H1 (cell line): ENCODE data around the gene KRTAP5-6. TPM values are rescaled to one million over a fixed set of nuclear protein-coding genes. Genes with fewer than 3 reads are reported as not detected.

Experiments used
- CTCF ChIA-PET: fragments of 300-600 bp; sonication (Branson Sonifier 250); formaldehyde crosslinking; loops from one replicate; lab custom pipeline; 2021; ENCODE audit not compliant: partially characterized antibody; lab: Charles Lee
- POLR2A ChIA-PET: fragments of 300-600 bp; sonication (Branson Sonifier 250); formaldehyde crosslinking; loops from one replicate; lab custom pipeline; 2021; ENCODE audit warnings: inconsistent platforms; ENCODE audit not compliant: partially characterized antibody; lab: Charles Lee
- DNase-seq, 2 experiments: peaks; one replicate each; pipeline versions ENCODE4 v3.0.0 to v3.0.0-alpha.2; 2010 to 2022; ENCODE audit warnings: low spot score in 2 of 2, low read depth in 1 of 2, mixed read lengths in 1 of 2
- FAIRE-seq: peaks from 2 replicates; lab custom pipeline; 2011; peaks lifted over from hg19 to GRCh38; lab: Jason Lieb, UNC
- H2AFZ ChIP-seq: 2 replicates; pipeline ENCODE4 v1.8.1; 2012; ENCODE audit warnings: low read length, inconsistent platforms
- H2AK5ac ChIP-seq: 2 replicates; pipeline ENCODE4 v1.6.1; 2013; ENCODE audit warnings: low read depth, low read length
- H2BK120ac ChIP-seq: replicated peaks from 2 replicates; pipeline ENCODE3; 2013; ENCODE audit warnings: low read depth, low read length, inconsistent platforms
- H2BK12ac ChIP-seq: 2 replicates; pipeline ENCODE4 v1.6.1; 2013; ENCODE audit warnings: low read depth, low read length
- H2BK15ac ChIP-seq: 2 replicates; pipeline ENCODE4 v1.6.1; 2013; ENCODE audit warnings: low read length
- H2BK20ac ChIP-seq: 2 replicates; pipeline ENCODE4 v1.6.1; 2013; ENCODE audit warnings: low read length
- H2BK5ac ChIP-seq: 2 replicates; pipeline ENCODE4 v1.6.1; 2013; ENCODE audit warnings: low read depth, low read length
- H3K14ac ChIP-seq: 2 replicates; pipeline ENCODE4 v1.6.1; 2013; ENCODE audit warnings: inconsistent platforms; ENCODE audit not compliant: insufficient read length
- H3K18ac ChIP-seq: 2 replicates; pipeline ENCODE4 v1.6.1; 2013; ENCODE audit warnings: low read length; ENCODE audit errors: extremely low read depth
- H3K23ac ChIP-seq: 2 replicates; pipeline ENCODE4 v1.6.1; 2013; ENCODE audit warnings: inconsistent platforms; ENCODE audit not compliant: insufficient read length
- H3K23me2 ChIP-seq: 2 replicates; pipeline ENCODE4 v1.6.1; 2013; ENCODE audit warnings: low read depth, low read length
- H3K27ac ChIP-seq: 2 replicates; pipeline ENCODE4 v1.6.1; 2011; ENCODE audit warnings: low read depth, low read length, inconsistent platforms
- H3K27me3 ChIP-seq, 4 experiments: replicated peaks in 1 of 4; 1 replicate in 1 of 4; 2 replicates in 3 of 4; pipeline versions ENCODE4 v1.6.1 to v1.8.1; 2011 to 2013; ENCODE audit warnings: low read length in 3 of 4, mild to moderate bottlenecking in 3 of 4, inconsistent platforms in 2 of 4, mixed read lengths in 2 of 4, moderate library complexity in 1 of 4; ENCODE audit not compliant: control insufficient read depth in 3 of 4, insufficient read depth in 3 of 4; ENCODE audit errors: extremely low read depth in 1 of 4
- H3K36me3 ChIP-seq, 4 experiments: 2 replicates each; pipeline versions ENCODE4 v1.6.1 to v1.8.1; 2011 to 2013; ENCODE audit warnings: mild to moderate bottlenecking in 4 of 4, low read length in 3 of 4, moderate library complexity in 2 of 4, control low read depth in 1 of 4, inconsistent platforms in 1 of 4; ENCODE audit not compliant: insufficient read depth in 4 of 4, control insufficient read depth in 2 of 4
- H3K4ac ChIP-seq: replicated peaks from 2 replicates; pipeline ENCODE3; 2013; ENCODE audit warnings: low read length, low read depth, mixed read lengths, inconsistent platforms; ENCODE audit not compliant: insufficient read length
- H3K4me1 ChIP-seq, 4 experiments: replicated peaks in 1 of 4; 1 replicate in 1 of 4; 2 replicates in 3 of 4; pipeline versions ENCODE4 v1.6.1 to v1.8.1; 2011 to 2013; ENCODE audit warnings: low read length in 3 of 4, inconsistent platforms in 2 of 4, mixed read lengths in 1 of 4; ENCODE audit not compliant: insufficient read depth in 4 of 4, control insufficient read depth in 3 of 4
- H3K4me2 ChIP-seq, 2 experiments: 2 replicates each; pipeline versions ENCODE4 v1.6.1 to v1.8.1; 2011 to 2013; ENCODE audit warnings: low read depth in 2 of 2, low read length in 2 of 2, control low read depth in 1 of 2, inconsistent platforms in 1 of 2, mild to moderate bottlenecking in 1 of 2; ENCODE audit not compliant: insufficient read depth in 1 of 2
- H3K4me3 ChIP-seq, 4 experiments: fragments of 200-600, 300-600 bp in 1 of 4; sonication (generic), shearing (Covaris generic), sonication (Bioruptor Twin) in 1 of 4; 2 replicates each; pipeline versions ENCODE4 v1.5.1 to v1.8.1; 2011 to 2016; ENCODE audit warnings: low read length in 4 of 4, low read depth in 3 of 4, control low read depth in 2 of 4, inconsistent platforms in 2 of 4, mild to moderate bottlenecking in 2 of 4, mixed read lengths in 1 of 4, moderate library complexity in 1 of 4; ENCODE audit not compliant: insufficient read depth in 2 of 4; ENCODE audit errors: extremely low read depth in 1 of 4
- H3K56ac ChIP-seq: replicated peaks from 2 replicates; pipeline ENCODE3; 2013; ENCODE audit warnings: low read depth, mild to moderate bottlenecking, mixed read lengths, low read length, inconsistent platforms; ENCODE audit not compliant: insufficient read length
- H3K79me1 ChIP-seq: 2 replicates; pipeline ENCODE4 v1.6.1; 2013; ENCODE audit warnings: low read depth, low read length, control low read depth
- H3K79me2 ChIP-seq, 2 experiments: 2 replicates each; pipeline versions ENCODE4 v1.6.1 to v1.8.1; 2012 to 2013; ENCODE audit warnings: low read length in 2 of 2, mild to moderate bottlenecking in 2 of 2, inconsistent platforms in 1 of 2; ENCODE audit not compliant: insufficient read depth in 2 of 2, control insufficient read depth in 1 of 2
- H3K9ac ChIP-seq, 4 experiments: replicated peaks in 1 of 4; 1 replicate in 1 of 4; 2 replicates in 3 of 4; pipeline versions ENCODE4 v1.6.1 to v1.8.1; 2011 to 2013; ENCODE audit warnings: low read depth in 3 of 4, low read length in 3 of 4, control low read depth in 2 of 4, mild to moderate bottlenecking in 2 of 4, moderate library complexity in 2 of 4, inconsistent platforms in 1 of 4; ENCODE audit errors: extremely low read depth in 1 of 4
- H3K9me3 ChIP-seq, 2 experiments: 2 replicates each; pipeline versions ENCODE4 v1.6.1 to v1.8.1; 2012 to 2013; ENCODE audit warnings: mild to moderate bottlenecking in 2 of 2, moderate library complexity in 2 of 2, control low read depth in 1 of 2, inconsistent platforms in 1 of 2, low read depth in 1 of 2, low read length in 1 of 2, mixed read lengths in 1 of 2; ENCODE audit not compliant: insufficient read depth in 2 of 2
- H4K20me1 ChIP-seq, 2 experiments: replicated peaks in 1 of 2; 2 replicates each; pipeline versions ENCODE3 to v1.8.1; 2011 to 2013; ENCODE audit warnings: inconsistent platforms in 2 of 2, low read length in 2 of 2, mild to moderate bottlenecking in 1 of 2; ENCODE audit not compliant: insufficient read depth in 2 of 2, control insufficient read depth in 1 of 2
- H4K5ac ChIP-seq: 2 replicates; pipeline ENCODE4 v1.6.1; 2013; ENCODE audit warnings: low read length, low read depth, mixed read lengths, inconsistent platforms; ENCODE audit not compliant: insufficient read length
- H4K8ac ChIP-seq: 2 replicates; pipeline ENCODE4 v1.8.0; 2013; ENCODE audit warnings: mild to moderate bottlenecking, moderate library complexity, low read length, inconsistent platforms; ENCODE audit not compliant: insufficient read depth; ENCODE audit errors: extremely low read depth
- H4K91ac ChIP-seq: replicated peaks from 2 replicates; pipeline ENCODE3; 2013; ENCODE audit warnings: low read length, mixed read lengths, inconsistent platforms; ENCODE audit not compliant: insufficient read length
- JUN ChIP-seq: IDR thresholded peaks from 2 replicates; pipeline ENCODE4 v1.6.1; 2011; ENCODE audit warnings: low read depth, mild to moderate bottlenecking, improper control_type of control experiment, low read length
- RAD21 ChIP-seq, 2 experiments: IDR thresholded peaks in 1 of 2; conservative IDR thresholded peaks in 1 of 2; 2 replicates each; pipeline ENCODE4 v1.6.1; 2011; ENCODE audit warnings: low read depth in 2 of 2, low read length in 2 of 2, improper control_type of control experiment in 1 of 2, inconsistent platforms in 1 of 2, mild to moderate bottlenecking in 1 of 2, moderate library complexity in 1 of 2
- WGBS, 2 experiments: shearing (Covaris generic) in 1 of 2; methylation state at CpG; one replicate each; pipeline versions ENCODE4 v1.1.6 to v1.1.7; 2013 to 2015; ENCODE audit warnings: low lambda C conversion rate in 2 of 2, mixed read lengths in 2 of 2, inconsistent platforms in 1 of 2, low coverage in 1 of 2, missing lambda C conversion rate in 1 of 2; ENCODE audit not compliant: insufficient replicate concordance in 2 of 2, insufficient coverage in 1 of 2, insufficient read length in 1 of 2; ENCODE audit errors: extremely low coverage in 1 of 2, missing lambda C conversion rate in 1 of 2; 5-methylcytosine and 5-hydroxymethylcytosine counted together
- polyA plus RNA-seq, 7 experiments: library from polyadenylated mRNA; depleted of rRNA in 3 of 7; stranded (reverse) in 5 of 7; unstranded in 2 of 7; fragments of >200 nt in 5 of 7; fragments of 200-250 nt in 2 of 7; gene quantifications; 1 replicate in 5 of 7; 2 replicates in 1 of 7; 4 replicates in 1 of 7; pipeline versions ENCODE4 v1.2.1 to v1.2.3, GENCODE V29; 2011 to 2013; ENCODE audit warnings: missing spikeins in 2 of 7, mixed read lengths in 2 of 7
- total RNA-seq: library from RNA; stranded (reverse); fragmentation: NEBNext Ultra II Directional; extraction: Animal tissue kit (Norgen Biotek cat#: 25700); gene quantifications from 2 replicates; pipeline ENCODE4 v1.2.1, GENCODE V29; 2021

The KRTAP5-6 gene
- total and polyA plus RNA-seq, 2 of the 8 experiments (the other 6 are each of a cell fraction or from before 2014, with no cell fraction given), result not detected

GRCh38 chr11:1668911-1669473 is 28.0 kb upstream of the KRTAP5-6 start:
- Histone ChIP-seq H2AK5ac (no peak overlapping the region), H2BK120ac (no peak overlapping the region), H2BK5ac (no peak overlapping the region), H4K91ac (no peak overlapping the region), H3K23ac (no peak overlapping the region), H3K4me3 (no peak overlapping the region), H2BK15ac (no peak overlapping the region), H2AFZ (no peak overlapping the region), H3K9me3 (no peaks in the 10 kb centered on the region), H4K20me1 (peaks cover 0 to 2% of the 10 kb centered on the region in 2 experiments), H3K79me2 (no peaks in the 10 kb centered on the region), H3K79me1 (no peaks in the 10 kb centered on the region), H2BK12ac (no peak overlapping the region), H3K4me1 (no peaks in the 10 kb centered on the region), H3K56ac (no peak overlapping the region), H3K4me2 (no peak overlapping the region), H3K14ac (no peak overlapping the region), H3K36me3 (no peaks in the 10 kb centered on the region), H3K27me3 (peaks cover 0 to 4% (median 0%) of the 10 kb centered on the region in 4 experiments; a peak in 3 of 7 replicates), H4K5ac (no peak overlapping the region), H3K27ac (no peak overlapping the region), H2BK20ac (no peak overlapping the region), H3K9ac (no peak overlapping the region), H3K23me2 (peaks cover 6% of the 10 kb centered on the region; the same call in 1 of the 2 replicates), H4K8ac (no peak overlapping the region), H3K4ac (no peak overlapping the region), H3K18ac (no peak overlapping the region)
- ChIA-PET CTCF (interaction anchor here (0.6 to 1.4 kb wide), 2 partner anchors 24 to 222 kb away, joined by 3 read pairs; no protein-coding TSS in a partner anchor), POLR2A (interaction anchor here (0.6 kb wide), 1 partner anchor 287 kb away, joined by 3 read pairs; no protein-coding TSS in a partner anchor)
- 76% methylated on average over 13 of the region's 13 CpGs; no CpG with 5 or more reads in 1 of the 2 experiments for WGBS, 2 experiments
- DNase-seq, result no peak
- no peak for TF ChIP-seq RAD21 (IDR thresholded peaks at IDR 0.05 in 1 of 2, conservative IDR thresholded peaks at IDR 0.05 in 1 of 2; ENCODE audit: low read depth in 2 of 2, low read length in 2 of 2)
- no peak for TF ChIP-seq JUN
- no peak for FAIRE-seq
